ENCODE data around the gene PARD3B. TPM values are rescaled to one million over a fixed set of nuclear protein-coding genes. Genes with fewer than 3 reads are reported as not detected.

PARD3B gene
- total and polyA plus RNA-seq, 2 experiments from 2014 or later, result 3.5 to 4.4 TPM

- TF ChIP-seq ZNF462 (CRISPR knock-in tag; IDR thresholded peaks at IDR 0.05), result no peak
- no peak for TF ChIP-seq STAT1 (IDR thresholded peaks at IDR 0.05; ENCODE audit: unreplicated experiment)
- TF ChIP-seq ETS1 (IDR thresholded peaks at IDR 0.05), result no peak
- no peak for TF ChIP-seq POLR2AphosphoS5 (IDR thresholded peaks at IDR 0.05; ENCODE audit: low read depth)
- TF ChIP-seq CREB1 (CRISPR knock-in tag; IDR thresholded peaks at IDR 0.05; ENCODE audit: low read depth), result no peak
- no peak for TF ChIP-seq ZNF331 (CRISPR knock-in tag; IDR thresholded peaks at IDR 0.05; ENCODE audit: low read depth)
- TF ChIP-seq EZH2phosphoT487 (IDR thresholded peaks at IDR 0.05; ENCODE audit: unreplicated experiment), result no peak
- no peak for TF ChIP-seq REST (IDR thresholded peaks at IDR 0.05; ENCODE audit: unreplicated experiment)
- no peak for TF ChIP-seq NANOG (IDR thresholded peaks at IDR 0.05; ENCODE audit: borderline replicate concordance)
Observed at GRCh38 chr2:205439621-205440020, 894.3 kb downstream of the PARD3B start (continued).
